Liver (tissue), 3 donors: ENCODE results near the gene GTSE1.

Source experiments
- JUND ChIP-seq, 2 donors: IDR thresholded peaks; 2 replicates each; pipeline ENCODE4 v1.6.1; 2016; ENCODE audit warnings: antibody characterized with exemption in 2 of 2
- TF ChIP-seq, protein P1 (sequence below): fragments of 150-350 bp; IDR thresholded peaks from 2 replicates; pipeline ENCODE4 v1.5.1; 2017; ENCODE audit warnings: improper control_type of control experiment, low read depth, low read length; ENCODE audit not compliant: missing input control
- donor health status: healthy.
- donor health status: healthy.

DNA sequence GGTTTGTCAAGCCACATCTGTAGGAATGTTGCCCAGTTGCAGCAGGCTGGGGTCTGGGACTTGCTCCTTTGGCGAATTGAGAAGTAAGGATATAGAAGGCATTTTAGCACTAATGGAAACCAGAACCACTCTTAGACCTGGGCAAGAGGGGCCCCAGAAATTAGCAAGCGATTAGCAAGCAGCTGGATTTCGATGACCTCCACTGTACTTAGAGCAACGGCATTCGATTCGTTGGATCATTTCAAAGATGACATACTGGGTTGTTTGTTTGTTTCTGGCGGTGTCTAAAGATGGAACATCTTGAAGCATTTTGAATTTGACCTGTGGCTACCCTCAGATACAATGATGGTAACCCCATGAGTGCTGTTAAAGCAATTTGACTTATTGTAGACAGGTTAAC is 45.4 kb upstream of the GTSE1 start:
- TF ChIP-seq, protein P1, sequence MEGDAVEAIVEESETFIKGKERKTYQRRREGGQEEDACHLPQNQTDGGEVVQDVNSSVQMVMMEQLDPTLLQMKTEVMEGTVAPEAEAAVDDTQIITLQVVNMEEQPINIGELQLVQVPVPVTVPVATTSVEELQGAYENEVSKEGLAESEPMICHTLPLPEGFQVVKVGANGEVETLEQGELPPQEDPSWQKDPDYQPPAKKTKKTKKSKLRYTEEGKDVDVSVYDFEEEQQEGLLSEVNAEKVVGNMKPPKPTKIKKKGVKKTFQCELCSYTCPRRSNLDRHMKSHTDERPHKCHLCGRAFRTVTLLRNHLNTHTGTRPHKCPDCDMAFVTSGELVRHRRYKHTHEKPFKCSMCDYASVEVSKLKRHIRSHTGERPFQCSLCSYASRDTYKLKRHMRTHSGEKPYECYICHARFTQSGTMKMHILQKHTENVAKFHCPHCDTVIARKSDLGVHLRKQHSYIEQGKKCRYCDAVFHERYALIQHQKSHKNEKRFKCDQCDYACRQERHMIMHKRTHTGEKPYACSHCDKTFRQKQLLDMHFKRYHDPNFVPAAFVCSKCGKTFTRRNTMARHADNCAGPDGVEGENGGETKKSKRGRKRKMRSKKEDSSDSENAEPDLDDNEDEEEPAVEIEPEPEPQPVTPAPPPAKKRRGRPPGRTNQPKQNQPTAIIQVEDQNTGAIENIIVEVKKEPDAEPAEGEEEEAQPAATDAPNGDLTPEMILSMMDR, result no peak
- no peak for TF ChIP-seq JUND (IDR thresholded peaks at IDR 0.05)
